Mesenchymal stem cell (in vitro differentiated cells and primary cell): ENCODE data around the gene CHST15.

ENCODE experiments used
- DNase-seq: peaks from one replicate; pipeline ENCODE4 v3.0.0-alpha.2; 2013
- H2AFZ ChIP-seq: one replicate; pipeline ENCODE4 v1.6.1; 2013; ENCODE audit warnings: low read depth, mild to moderate bottlenecking, control low read depth, inconsistent platforms, low read length, moderate library complexity
- H2AK5ac ChIP-seq: 2 replicates; pipeline ENCODE4 v1.6.1; 2013; ENCODE audit warnings: low read length, moderate library complexity, mild to moderate bottlenecking, inconsistent platforms; ENCODE audit not compliant: severe bottlenecking
- H2BK120ac ChIP-seq: one replicate; pipeline ENCODE4 v1.6.1; 2013; ENCODE audit warnings: low read depth, mild to moderate bottlenecking, inconsistent platforms, low read length, moderate library complexity
- H2BK12ac ChIP-seq, 2 experiments: one replicate each; pipeline ENCODE4 v1.6.1; 2013; ENCODE audit warnings: inconsistent platforms in 2 of 2, low read length in 2 of 2, mild to moderate bottlenecking in 2 of 2, moderate library complexity in 2 of 2, control low read depth in 1 of 2
- H2BK15ac ChIP-seq: one replicate; pipeline ENCODE4 v1.6.1; 2013; ENCODE audit warnings: mild to moderate bottlenecking, low read depth, inconsistent platforms; ENCODE audit not compliant: poor library complexity, severe bottlenecking
- H2BK5ac ChIP-seq: 2 replicates; pipeline ENCODE4 v1.6.1; 2013; ENCODE audit warnings: low read depth, mild to moderate bottlenecking, low read length, control low read depth, inconsistent platforms; ENCODE audit not compliant: poor library complexity, severe bottlenecking
- H3K14ac ChIP-seq, 2 experiments: one replicate each; pipeline ENCODE4 v1.6.1; 2013; ENCODE audit warnings: inconsistent platforms in 2 of 2, low read length in 2 of 2, control low read depth in 1 of 2, mild to moderate bottlenecking in 1 of 2, moderate library complexity in 1 of 2
- H3K18ac ChIP-seq, 2 experiments: one replicate each; pipeline ENCODE4 v1.6.1; 2013; ENCODE audit warnings: inconsistent platforms in 2 of 2, low read length in 2 of 2, control low read depth in 1 of 2, low read depth in 1 of 2, mild to moderate bottlenecking in 1 of 2
- H3K23ac ChIP-seq, 2 experiments: one replicate each; pipeline ENCODE4 v1.6.1; 2013; ENCODE audit warnings: inconsistent platforms in 2 of 2, low read length in 2 of 2, mild to moderate bottlenecking in 2 of 2, moderate library complexity in 2 of 2, control low read depth in 1 of 2
- H3K27ac ChIP-seq: 2 replicates; pipeline ENCODE4 v1.5.1; 2013; ENCODE audit warnings: mild to moderate bottlenecking, moderate library complexity, low read length, control low read depth, inconsistent platforms; ENCODE audit not compliant: poor library complexity, severe bottlenecking
- H3K27me3 ChIP-seq, 2 experiments: 2 replicates each; pipeline versions ENCODE4 v1.6.1 to v1.7.0; 2013; ENCODE audit warnings: low read length in 2 of 2, mild to moderate bottlenecking in 2 of 2, moderate library complexity in 2 of 2, control low read depth in 1 of 2, inconsistent platforms in 1 of 2; ENCODE audit not compliant: control insufficient read depth in 1 of 2, insufficient read depth in 1 of 2
- H3K36me3 ChIP-seq, 2 experiments: 2 replicates each; pipeline versions ENCODE4 v1.6.1 to v1.7.0; 2013; ENCODE audit warnings: low read length in 2 of 2, control low read depth in 1 of 2, inconsistent platforms in 1 of 2, low read depth in 1 of 2, mild to moderate bottlenecking in 1 of 2; ENCODE audit not compliant: insufficient read depth in 2 of 2, control insufficient read depth in 1 of 2
- H3K4ac ChIP-seq, 2 experiments: one replicate each; pipeline ENCODE4 v1.6.1; 2013; ENCODE audit warnings: inconsistent platforms in 2 of 2, low read length in 2 of 2, mild to moderate bottlenecking in 2 of 2, moderate library complexity in 2 of 2, control low read depth in 1 of 2, low read depth in 1 of 2
- H3K4me1 ChIP-seq: 2 replicates; pipeline ENCODE4 v1.6.1; 2013; ENCODE audit warnings: low read depth, low read length, control low read depth; ENCODE audit not compliant: control insufficient read depth, insufficient read depth
- H3K4me2 ChIP-seq: 2 replicates; pipeline ENCODE4 v1.6.1; 2013; ENCODE audit warnings: low read length, mild to moderate bottlenecking, inconsistent platforms; ENCODE audit not compliant: poor library complexity, severe bottlenecking
- H3K4me3 ChIP-seq, 2 experiments: 2 replicates each; pipeline versions ENCODE4 v1.5.1 to v1.7.0; 2013; ENCODE audit warnings: low read length in 2 of 2, mild to moderate bottlenecking in 2 of 2, control low read depth in 1 of 2, low read depth in 1 of 2; ENCODE audit not compliant: insufficient read depth in 1 of 2
- H3K79me1 ChIP-seq: replicated peaks from 2 replicates; pipeline ENCODE4 v1.6.1; 2013; ENCODE audit warnings: mild to moderate bottlenecking, control low read depth, low read length, inconsistent platforms; ENCODE audit not compliant: poor library complexity, severe bottlenecking
- H3K9ac ChIP-seq: 2 replicates; pipeline ENCODE4 v1.7.0; 2013; ENCODE audit warnings: mild to moderate bottlenecking, low read length, moderate library complexity
- H3K9me3 ChIP-seq: 2 replicates; pipeline ENCODE4 v1.7.0; 2013; ENCODE audit warnings: mild to moderate bottlenecking, low read length; ENCODE audit not compliant: control insufficient read depth
- H4K8ac ChIP-seq: one replicate; pipeline ENCODE4 v1.6.1; 2013; ENCODE audit warnings: inconsistent platforms, mild to moderate bottlenecking, low read length, moderate library complexity
- H4K91ac ChIP-seq: one replicate; pipeline ENCODE4 v1.6.1; 2013; ENCODE audit warnings: mild to moderate bottlenecking, low read length, inconsistent platforms
- whole genome bisulfite sequencing: methylation state at CpG from one replicate; pipeline ENCODE4 v1.1.7; 2013; ENCODE audit warnings: mixed read lengths; 5-methylcytosine and 5-hydroxymethylcytosine counted together

Gene CHST15

DNA sequence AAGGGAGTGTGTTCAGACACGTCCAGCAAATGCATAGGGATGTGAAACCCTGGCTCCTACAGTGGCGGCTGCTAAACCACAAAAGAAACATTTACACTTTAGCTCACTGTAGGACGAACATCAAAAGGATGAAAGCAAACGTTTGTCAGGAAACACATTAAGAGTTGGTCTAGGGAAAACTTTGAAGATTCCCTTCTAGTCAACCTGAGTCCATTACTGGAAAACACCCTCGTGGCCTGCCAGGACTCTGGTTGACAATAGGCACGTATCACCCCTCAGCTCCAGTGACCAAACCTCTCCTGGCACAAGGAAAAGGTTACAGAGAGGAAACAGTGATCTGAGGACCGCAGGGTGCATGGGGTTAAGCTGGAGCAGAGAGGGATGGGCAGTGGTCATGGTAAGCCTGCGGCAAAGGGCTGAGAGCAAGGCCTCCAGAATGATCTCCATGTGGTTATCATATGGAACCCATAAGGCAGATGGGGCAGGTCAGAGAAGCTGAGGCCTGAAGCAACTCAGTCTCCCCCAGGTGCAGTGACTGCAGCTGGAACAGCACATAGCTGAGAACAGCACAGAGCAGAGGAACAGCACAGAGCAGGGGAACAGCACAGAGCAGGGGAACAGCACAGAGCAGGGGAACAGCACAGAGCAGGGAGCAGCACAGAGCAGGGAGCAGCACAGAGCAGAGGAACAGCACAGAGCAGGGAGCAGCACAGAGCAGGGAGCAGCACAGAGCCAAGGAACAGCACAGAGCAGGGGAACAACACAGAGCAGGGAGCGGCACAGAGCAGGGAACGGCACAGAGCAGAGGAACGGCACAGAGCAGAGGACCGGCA, 49.9 kb downstream of the CHST15 start:
- 80% methylated on average over 12 of the region's 12 CpGs for WGBS
- no peak overlapping the region for H2BK120ac ChIP-seq

DNA sequence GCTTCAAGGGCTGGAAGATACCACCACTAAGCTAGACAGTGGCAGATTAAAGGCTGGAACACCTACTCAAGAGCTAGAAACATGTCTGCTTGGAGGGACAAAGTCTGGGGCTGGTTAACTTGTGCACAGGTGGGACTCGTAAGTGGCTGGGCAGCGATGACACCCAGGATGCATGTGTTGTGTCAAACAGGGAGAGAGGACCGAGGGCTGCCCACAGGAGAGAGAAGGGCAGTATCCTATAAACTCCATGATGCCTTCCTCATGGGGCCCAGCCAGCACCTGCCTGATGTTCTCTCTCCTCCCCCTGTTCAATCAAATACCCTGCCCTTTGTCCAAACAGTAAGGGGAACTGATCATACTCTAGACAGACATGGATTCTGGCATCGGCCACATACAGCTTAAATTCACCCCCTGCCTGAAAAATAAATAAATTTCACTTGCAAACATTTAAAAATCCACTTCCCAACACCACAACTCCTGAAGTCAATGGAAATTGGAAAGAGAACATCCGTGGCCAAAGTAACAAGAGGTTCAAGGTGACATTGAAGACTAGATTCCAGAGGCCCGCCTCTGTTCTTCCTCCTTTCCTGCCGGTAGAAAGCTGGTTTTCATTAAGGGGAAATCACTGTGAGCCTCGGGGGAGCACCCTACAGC, 50.6 kb downstream of the CHST15 start:
- no peaks in the 10 kb centered on the region for H3K9me3 ChIP-seq
- no peak overlapping the region for H3K4me2 ChIP-seq
- DNase-seq, result no peak
- no peak overlapping the region for H2AFZ ChIP-seq
- no peak overlapping the region for H3K27ac ChIP-seq
- H3K9ac ChIP-seq, result no peak overlapping the region
- H3K4me1 ChIP-seq, result peaks cover 7% of the 10 kb centered on the region
- H2BK120ac ChIP-seq, result no peak overlapping the region
- no peak overlapping the region for H4K8ac ChIP-seq
- no peak overlapping the region for H4K91ac ChIP-seq
- no peak overlapping the region for H3K14ac ChIP-seq
- H2BK5ac ChIP-seq, result no peak overlapping the region
- peaks cover 9 to 52% of the 10 kb centered on the region in 2 experiments for H3K36me3 ChIP-seq
- H2BK12ac ChIP-seq, result no peak overlapping the region
- WGBS, result 90% methylated on average over 8 of the region's 8 CpGs
- no peak overlapping the region for H3K23ac ChIP-seq
- H3K18ac ChIP-seq, result no peak overlapping the region
- no peak overlapping the region for H2AK5ac ChIP-seq
- no peaks in the 10 kb centered on the region for H3K27me3 ChIP-seq
- no peak overlapping the region for H2BK15ac ChIP-seq
- H3K4me3 ChIP-seq, result no peak overlapping the region
- H3K79me1 ChIP-seq, result peaks cover 37% of the 10 kb centered on the region
- H3K4ac ChIP-seq, result no peak overlapping the region

More for the DNA sequence above, 49.9 kb downstream of the CHST15 start:
- Histone ChIP-seq H2AK5ac (no peak overlapping the region), H3K9me3 (no peaks in the 10 kb centered on the region), H3K4me2 (no peak overlapping the region), H2BK5ac (no peak overlapping the region), H3K4me1 (peaks cover 9% of the 10 kb centered on the region), H3K18ac (no peak overlapping the region), H3K4me3 (no peak overlapping the region), H3K4ac (no peak overlapping the region), H3K27me3 (no peaks in the 10 kb centered on the region), H3K36me3 (peaks cover 9 to 45% of the 10 kb centered on the region in 2 experiments), H4K8ac (peak overlapping the region; percentile 40), H2AFZ (no peak overlapping the region), H2BK15ac (no peak overlapping the region), H2BK12ac (peak overlapping the region; percentile 11 to 12), H3K79me1 (peaks cover 40% of the 10 kb centered on the region), H4K91ac (no peak overlapping the region), H3K9ac (no peak overlapping the region), H3K23ac (no peak overlapping the region), H3K27ac (no peak overlapping the region), H3K14ac (no peak overlapping the region)
- no peak for DNase-seq

DNA sequence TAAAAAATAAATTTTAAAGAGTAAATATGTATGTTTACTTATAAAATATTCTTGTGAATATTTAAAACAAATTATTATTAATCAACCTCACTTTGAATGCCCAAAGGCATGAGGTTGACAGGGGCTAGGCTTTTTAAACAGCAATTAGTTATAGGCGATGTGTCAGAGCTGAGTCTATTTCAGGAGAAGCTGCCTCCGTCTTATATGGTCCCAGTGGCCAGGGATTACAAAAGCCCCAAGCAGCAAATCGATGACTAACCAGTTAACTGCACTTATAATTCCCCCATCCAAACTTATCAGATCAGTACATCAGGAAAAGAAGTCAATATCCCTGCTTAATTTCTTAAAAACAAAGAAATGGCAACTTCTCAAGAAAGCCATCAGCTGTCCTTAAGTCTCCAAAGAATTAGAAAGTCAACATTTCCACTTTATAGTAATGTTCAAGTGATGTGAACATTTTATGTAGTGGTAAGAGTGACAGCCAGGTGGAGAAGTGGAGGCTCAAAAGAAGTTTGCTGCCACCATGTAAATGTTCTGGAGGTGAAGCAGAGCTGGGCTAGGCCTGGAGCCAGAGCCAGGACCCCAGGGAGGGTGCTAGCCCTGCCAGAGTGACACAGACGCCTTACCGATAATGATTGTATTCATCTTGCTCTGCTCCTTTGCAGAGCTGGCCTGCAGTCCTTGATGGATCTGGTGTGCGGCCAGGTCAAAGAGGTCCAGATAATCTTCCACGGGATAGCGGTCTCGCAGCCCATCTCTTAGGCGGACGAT, 51.5 kb downstream of the CHST15 start:
- H3K4ac ChIP-seq, result no peak overlapping the region
- peaks cover 7% of the 10 kb centered on the region for H3K4me1 ChIP-seq
- no peak overlapping the region for H3K14ac ChIP-seq
- H3K9me3 ChIP-seq, result no peaks in the 10 kb centered on the region
- H3K79me1 ChIP-seq, result peaks cover 36% of the 10 kb centered on the region
- H2BK5ac ChIP-seq, result no peak overlapping the region
- H3K27ac ChIP-seq, result no peak overlapping the region
- H4K91ac ChIP-seq, result no peak overlapping the region
- H2BK120ac ChIP-seq, result no peak overlapping the region
- H3K36me3 ChIP-seq, result peaks cover 13 to 60% of the 10 kb centered on the region in 2 experiments
- no peaks in the 10 kb centered on the region for H3K27me3 ChIP-seq
- no peak for DNase-seq
- no peak overlapping the region for H3K4me2 ChIP-seq
- no peak overlapping the region for H2BK12ac ChIP-seq
- no peak overlapping the region for H2AK5ac ChIP-seq
- H2AFZ ChIP-seq, result no peak overlapping the region
- no peak overlapping the region for H4K8ac ChIP-seq
- H3K23ac ChIP-seq, result no peak overlapping the region
- no peak overlapping the region for H3K18ac ChIP-seq
- no peak overlapping the region for H3K4me3 ChIP-seq
- H3K9ac ChIP-seq, result no peak overlapping the region
- no peak overlapping the region for H2BK15ac ChIP-seq
- 90% methylated on average over 11 of the region's 11 CpGs for WGBS
